Measurements from ENCODE around the gene VASN.
"Not testable (repeated sequence)": the region's sequence is repeated elsewhere in the genome, so short reads cannot be mapped to it uniquely, and the experiment has no call there.

Gene VASN

GRCh38 chr16:4337540-4338088, 34.0 kb upstream of the VASN start:
- FAIRE-seq: no peak

- FAIRE-seq: no peak
Measured at GRCh38 chr16:4338125-4338582, 33.5 kb upstream of the VASN start.

GRCh38 chr16:4338712-4339299, 32.8 kb upstream of the VASN start:
- no peak for FAIRE-seq

- FAIRE-seq: no peak
Measured at GRCh38 chr16:4339455-4339854, 32.2 kb upstream of the VASN start.

DNA sequence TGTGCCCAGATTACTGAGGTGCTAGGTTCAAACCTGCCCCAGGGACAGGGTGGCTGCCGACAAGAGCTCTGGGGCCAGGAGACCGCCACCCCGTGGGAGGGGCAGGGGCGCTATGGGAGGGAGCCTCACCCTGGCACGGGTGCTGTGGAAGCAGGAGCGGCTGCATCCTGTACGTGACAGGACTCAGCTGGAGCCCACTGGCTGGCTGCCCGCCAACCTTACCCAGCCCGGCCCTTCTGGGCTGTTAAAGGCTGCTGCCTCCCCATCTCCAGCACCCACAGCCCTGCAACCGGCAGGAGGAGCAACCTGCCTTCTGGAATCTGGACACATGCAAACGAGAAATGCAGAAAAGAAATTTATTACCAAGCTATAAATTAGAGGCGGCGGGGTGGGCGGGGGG, 31.7 kb upstream of the VASN start:
- no peak for FAIRE-seq

- FAIRE-seq: no peak
Measured at GRCh38 chr16:4340443-4340842, 31.2 kb upstream of the VASN start.

- FAIRE-seq: no peak
Measured at GRCh38 chr16:4341250-4341649, 30.4 kb upstream of the VASN start.

DNA sequence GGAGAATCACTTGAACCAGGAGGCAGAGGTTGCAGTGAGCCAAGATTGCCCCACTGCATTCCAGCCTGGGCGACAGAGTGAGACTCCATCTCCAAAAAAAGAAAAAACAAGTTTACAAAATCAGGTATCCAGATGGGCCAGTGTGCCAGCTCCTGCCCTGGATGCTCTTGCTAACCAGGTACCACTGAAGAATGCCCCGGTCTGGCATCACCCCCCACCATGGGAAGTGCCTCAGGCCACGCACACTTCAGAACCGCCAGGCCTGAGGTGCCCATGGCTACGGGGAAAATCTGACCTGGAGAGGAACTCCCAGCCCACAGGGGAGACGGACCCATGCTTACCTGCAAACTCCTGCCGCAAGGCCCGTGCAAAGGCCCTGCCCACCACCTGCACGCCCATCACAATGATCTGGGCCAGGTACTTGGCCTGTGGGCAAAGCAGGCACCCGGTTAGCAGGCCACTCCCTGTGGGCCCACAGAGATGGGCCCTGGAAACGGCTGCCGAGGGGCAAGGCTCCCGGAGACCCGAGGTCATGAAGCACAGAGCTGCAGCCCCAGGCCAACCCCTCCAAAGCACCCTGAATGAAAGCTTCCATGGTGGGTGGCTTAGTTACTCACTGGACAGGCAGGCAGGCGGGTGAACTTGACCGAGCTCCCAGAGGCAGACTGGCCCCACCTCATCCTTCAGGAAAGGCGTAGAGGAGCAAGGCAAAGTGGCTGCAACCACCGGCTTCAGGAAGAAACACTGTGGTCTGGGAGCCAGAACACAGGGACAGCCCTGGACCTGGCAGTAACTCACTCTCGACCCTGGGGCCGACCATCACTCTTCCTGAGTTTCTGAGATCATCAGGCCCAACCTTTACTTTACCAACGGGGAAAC, 28.5 kb upstream of the VASN start:
- FAIRE-seq: no peak

DNA sequence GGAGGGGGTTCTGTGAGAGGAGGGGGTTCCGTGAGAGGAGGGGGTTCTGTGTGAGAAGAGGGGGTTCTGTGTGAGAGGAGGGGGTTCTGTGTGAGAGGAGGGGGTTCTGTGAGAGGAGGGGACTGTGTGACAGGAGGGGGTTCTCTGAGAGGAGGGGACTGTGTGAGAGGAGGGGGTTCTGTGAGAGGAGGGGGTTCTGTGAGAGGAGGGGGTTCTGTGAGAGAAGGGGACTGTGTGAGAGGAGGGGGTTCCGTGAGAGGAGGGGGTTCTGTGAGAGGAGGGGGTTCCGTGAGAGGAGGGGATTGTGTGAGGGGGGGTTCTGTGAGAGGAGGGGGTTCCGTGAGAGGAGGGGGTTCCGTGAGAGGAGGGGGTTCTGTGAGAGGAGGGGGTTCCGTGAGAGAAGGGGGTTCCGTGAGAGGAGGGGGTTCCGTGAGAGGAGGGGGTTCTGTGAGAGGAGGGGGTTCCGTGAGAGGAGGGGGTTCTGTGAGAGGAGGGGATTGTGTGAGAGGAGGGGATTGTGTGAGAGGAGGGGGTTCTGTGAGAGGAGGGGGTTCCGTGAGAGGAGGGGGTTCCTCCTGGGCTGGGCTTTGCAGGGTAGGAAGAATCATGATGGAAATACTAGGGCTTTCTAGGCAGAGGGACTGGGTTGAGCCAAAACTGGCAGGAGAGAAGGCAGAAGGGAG, 27.2 kb upstream of the VASN start:
- not testable (repeated sequence) for FAIRE-seq

DNA sequence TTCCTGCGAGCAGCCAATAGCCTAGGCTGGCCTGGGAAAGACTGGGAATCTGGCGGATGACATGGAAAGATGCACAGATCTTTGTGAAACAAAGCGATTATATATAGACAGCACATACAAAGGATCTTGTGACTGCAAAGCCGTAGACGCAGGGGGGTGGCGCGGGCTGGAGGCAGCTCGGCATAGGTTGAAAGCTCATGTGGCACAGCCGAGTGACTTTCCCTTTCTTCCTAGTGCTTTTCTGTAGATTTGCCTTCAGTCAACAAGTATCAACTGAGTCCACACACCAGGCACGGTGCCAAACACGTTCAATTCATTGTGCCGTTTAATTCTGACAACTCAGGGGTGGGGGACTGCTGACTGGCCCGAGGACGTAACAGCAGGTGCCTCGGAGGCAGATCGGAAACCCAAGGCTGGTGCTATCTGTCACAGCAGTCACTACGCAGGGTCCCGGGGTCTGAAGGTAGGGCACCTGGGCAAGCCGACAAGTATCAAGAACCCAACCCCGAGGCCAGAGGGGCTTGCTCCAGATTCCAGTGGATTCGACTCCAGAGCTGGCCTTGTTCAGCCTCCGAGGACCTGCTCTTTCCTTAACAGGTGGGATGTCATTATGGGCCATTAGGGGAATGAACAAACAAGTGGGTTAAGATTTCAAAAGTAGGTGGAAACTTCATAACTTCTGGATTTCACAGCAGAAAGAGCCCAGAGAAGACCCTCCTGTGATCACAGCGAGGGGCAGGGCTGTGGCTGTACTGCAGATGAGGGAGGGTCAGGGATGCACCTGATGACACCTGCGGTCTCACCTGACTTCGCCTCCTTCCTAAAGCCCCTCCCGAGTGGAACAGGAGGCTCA, 26.4 kb upstream of the VASN start:
- no peak for FAIRE-seq

- no peak for FAIRE-seq
Measured at GRCh38 chr16:4345836-4346781, 25.5 kb upstream of the VASN start.

GRCh38 chr16:4347010-4347409, 24.6 kb upstream of the VASN start:
- no peak for FAIRE-seq

GRCh38 chr16:4347765-4348509, 23.7 kb upstream of the VASN start:
- no peak for FAIRE-seq

DNA sequence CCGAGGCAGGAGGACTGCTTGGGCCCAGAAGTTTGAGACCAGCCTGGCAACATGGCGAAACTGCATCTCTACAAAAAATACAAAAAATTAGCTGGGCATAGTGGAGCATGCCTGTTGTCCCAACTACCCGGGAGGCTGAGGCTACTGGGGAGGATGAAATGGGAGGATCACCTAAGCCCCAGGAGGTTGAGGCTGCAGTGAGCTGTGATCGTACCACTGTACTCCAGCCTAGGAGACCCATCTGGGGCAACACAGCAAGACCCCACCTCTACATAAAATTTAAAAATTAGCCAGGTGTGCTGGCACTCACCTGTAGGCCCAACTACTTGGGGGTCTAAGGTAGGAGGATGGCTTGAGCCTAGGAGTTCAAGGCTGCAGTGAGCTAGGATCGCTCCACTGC, 22.3 kb upstream of the VASN start:
- no peak for FAIRE-seq

- no peak for FAIRE-seq
Measured at GRCh38 chr16:4350365-4350786, 21.3 kb upstream of the VASN start.

DNA sequence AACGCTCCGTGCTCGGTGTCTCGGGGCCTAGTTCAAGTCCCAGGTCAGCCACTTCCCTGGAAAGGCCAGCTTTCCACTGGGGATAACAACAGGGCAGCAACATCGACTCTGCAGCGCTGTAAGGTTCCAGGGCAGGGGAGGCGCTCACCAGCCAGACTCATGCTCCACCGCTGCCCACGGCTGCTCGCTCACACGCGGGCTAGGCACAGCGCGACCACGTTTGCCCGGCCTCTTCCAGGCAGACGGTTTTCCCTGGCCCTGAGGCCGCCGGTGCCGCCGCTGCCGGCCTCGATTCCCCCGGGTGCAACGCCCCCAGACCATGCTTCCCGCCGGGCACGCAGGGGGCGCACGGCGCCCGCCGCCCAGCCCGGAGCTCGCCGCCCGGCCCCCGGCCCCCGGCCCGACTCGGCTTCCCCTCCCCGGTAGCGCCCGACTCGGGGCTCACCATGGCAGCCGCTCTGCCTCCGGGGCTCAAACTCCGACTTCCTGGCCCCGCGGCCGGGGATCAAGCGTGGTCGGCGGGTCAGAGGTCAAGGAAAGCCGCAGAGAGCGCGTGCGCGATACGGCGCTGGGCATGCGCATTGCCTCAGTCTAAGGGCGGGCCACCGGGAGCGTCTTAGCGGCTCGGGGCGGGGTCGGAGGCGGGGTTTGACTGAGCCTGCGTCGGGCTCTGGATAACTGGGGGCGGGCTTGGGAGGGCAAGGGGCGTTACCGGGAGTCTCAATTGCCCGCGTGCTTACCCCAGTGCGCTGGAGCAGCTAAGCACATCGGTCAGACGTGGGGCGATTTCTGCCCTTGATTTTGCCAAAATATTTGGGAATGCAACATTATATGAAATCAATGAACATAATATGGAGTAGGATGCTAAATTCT, 20.6 kb upstream of the VASN start, which contains the start of gene PAM16:
TSS of gene PAM16 (minus strand) at position 535 of the 873 bp plus-strand sequence. CDS start at position 448, 87 bp downstream.
- FAIRE-seq: no peak

DNA sequence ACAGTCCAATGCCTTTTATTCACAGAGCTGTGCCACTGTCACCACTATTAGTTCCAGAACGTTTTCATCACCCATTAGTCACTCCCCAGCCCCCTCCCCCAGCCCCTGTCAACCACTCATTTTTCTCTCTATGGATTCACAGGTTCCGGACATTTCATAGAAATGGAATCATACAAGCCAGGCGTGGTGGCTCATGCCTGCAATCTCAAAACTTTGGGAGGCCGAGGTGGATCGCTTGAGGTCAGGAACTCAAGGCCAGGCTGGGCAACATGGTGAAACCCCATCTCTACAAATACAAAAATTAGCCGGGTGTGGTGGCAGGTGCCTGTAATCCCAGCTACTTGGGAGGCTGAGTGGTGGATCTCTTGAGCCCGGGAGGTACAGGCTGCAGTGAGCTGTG, 19.8 kb upstream of the VASN start:
- FAIRE-seq: no peak

DNA sequence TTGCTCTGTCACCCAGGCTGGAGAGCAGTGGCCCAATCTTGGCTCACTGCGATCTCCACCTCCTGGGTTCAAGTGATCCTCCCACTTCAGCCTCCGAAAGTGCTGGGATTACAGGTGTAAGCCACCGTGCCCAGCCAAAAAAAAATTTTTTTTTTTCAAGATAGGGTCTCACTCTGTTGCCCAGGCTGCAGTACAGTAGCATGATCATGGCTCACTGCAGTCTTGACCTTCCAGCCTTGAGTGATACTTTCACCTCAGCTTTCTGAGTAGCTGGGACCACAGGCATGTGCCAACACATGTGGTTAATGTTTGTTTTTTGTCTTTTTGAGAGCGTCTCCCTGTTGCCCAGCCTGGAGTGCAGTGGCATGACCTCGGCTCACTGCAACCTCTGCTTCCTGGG, 18.8 kb upstream of the VASN start:
- no peak for FAIRE-seq

GRCh38 chr16:4353675-4354074, 18.0 kb upstream of the VASN start:
- FAIRE-seq: no peak
